MM.1S (cell line): Measurements from ENCODE around the gene SUPV3L1.

Experiments
- EZH2 ChIP-seq: fragments of 300-600 bp; sonication (generic); optimal IDR thresholded peaks from 2 replicates; pipeline ENCODE3; 2017; ENCODE audit warnings: low read depth, mild to moderate bottlenecking, antibody characterized with exemption, low read length, mixed read lengths
- EZH2phosphoT487 ChIP-seq: fragments of 300-600 bp; sonication (generic); IDR thresholded peaks from 2 replicates; pipeline ENCODE4 v1.6.1; 2018; ENCODE audit warnings: antibody characterized with exemption, low read length
- TF ChIP-seq, protein P1 (sequence below): fragments of 300-600 bp; sonication (generic); IDR thresholded peaks from 2 replicates; pipeline ENCODE4 v1.5.1; 2016; ENCODE audit warnings: antibody characterized with exemption, low read length, mixed read lengths

DNA sequence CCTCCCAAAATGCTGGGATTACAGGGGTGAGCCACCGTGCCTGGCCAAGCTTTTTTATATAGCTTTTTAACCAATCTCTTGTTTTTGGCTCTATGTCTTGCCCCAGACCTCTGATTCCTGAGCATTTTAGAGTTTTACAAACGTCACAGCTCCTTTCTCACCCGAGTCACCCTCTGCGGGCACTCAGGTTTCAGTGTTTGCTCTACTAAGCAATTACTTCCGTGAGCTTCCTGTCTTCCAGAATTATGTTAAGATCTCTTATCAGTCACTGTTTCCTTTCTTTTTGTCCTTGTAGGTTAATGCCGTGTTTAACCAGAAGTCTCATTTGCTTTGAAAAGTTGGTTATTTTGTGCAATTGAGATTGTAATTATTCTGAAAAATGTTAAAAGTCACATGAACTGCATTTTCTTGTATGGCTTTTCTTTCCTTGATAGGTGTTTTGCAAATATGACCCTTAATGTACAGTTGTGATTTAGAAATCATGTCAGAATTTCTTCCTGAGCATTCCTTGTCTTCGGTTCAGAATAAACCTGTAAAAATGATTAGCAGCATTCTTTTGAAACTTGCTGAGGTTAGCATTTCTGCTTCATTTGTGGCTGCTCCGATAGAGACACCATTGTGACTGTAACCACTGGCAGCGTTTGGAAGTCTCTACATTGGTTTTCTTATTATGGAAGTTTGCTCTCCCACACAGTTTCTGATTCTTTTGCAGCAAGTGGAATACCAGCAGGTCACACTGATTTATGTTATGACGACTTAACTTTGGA is 35.6 kb downstream of the SUPV3L1 start:
- TF ChIP-seq, protein P1, sequence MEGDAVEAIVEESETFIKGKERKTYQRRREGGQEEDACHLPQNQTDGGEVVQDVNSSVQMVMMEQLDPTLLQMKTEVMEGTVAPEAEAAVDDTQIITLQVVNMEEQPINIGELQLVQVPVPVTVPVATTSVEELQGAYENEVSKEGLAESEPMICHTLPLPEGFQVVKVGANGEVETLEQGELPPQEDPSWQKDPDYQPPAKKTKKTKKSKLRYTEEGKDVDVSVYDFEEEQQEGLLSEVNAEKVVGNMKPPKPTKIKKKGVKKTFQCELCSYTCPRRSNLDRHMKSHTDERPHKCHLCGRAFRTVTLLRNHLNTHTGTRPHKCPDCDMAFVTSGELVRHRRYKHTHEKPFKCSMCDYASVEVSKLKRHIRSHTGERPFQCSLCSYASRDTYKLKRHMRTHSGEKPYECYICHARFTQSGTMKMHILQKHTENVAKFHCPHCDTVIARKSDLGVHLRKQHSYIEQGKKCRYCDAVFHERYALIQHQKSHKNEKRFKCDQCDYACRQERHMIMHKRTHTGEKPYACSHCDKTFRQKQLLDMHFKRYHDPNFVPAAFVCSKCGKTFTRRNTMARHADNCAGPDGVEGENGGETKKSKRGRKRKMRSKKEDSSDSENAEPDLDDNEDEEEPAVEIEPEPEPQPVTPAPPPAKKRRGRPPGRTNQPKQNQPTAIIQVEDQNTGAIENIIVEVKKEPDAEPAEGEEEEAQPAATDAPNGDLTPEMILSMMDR = no peak
- TF ChIP-seq EZH2 = no peak
- TF ChIP-seq EZH2phosphoT487 = no peak
